B cell (primary cell): ENCODE measurements around the gene LIG1. TPM values are rescaled to one million over a fixed set of nuclear protein-coding genes. Genes with fewer than 3 reads are reported as not detected.
A peak's percentile ranks its signal among the peaks of the same experiment; 100 is the strongest.

Source experiments
- ATAC-seq: fragments of 200-7000 bp; cut with Tn5 transposase; one replicate; pipeline ENCODE4 v1.10.0; 2021; ENCODE audit warnings: low read depth, mild to moderate bottlenecking, moderate number of reproducible peaks, moderate library complexity
- CTCF ChIA-PET: fragments of 350-600 bp; sonication (Branson Sonifier 250); formaldehyde crosslinking; loops from one replicate; lab custom pipeline; 2021; ENCODE audit warnings: antibody characterized with exemption, inconsistent platforms; lab: Charles Lee
- POLR2A ChIA-PET: fragments of 350-600 bp; sonication (Branson Sonifier 250); formaldehyde crosslinking; loops from one replicate; lab custom pipeline; 2021; ENCODE audit warnings: antibody characterized with exemption; lab: Charles Lee
- DNase-seq: peaks from one replicate; pipeline ENCODE4 v3.0.0; 2013
- H2AFZ ChIP-seq: 2 replicates; pipeline ENCODE4 v1.6.1; 2012; ENCODE audit warnings: mild to moderate bottlenecking, low read depth, low read length; ENCODE audit not compliant: insufficient read depth, poor library complexity, severe bottlenecking
- H3K27ac ChIP-seq, 2 donors: 1 replicate in 1 of 2; 2 replicates in 1 of 2; pipeline ENCODE4 v1.5.1; 2012 to 2013; ENCODE audit warnings: low read length in 2 of 2, mild to moderate bottlenecking in 2 of 2, moderate library complexity in 1 of 2
- H3K27me3 ChIP-seq, 4 experiments: fragments of 200-600 bp in 1 of 4; sonication (generic) in 1 of 4; replicated peaks in 1 of 4; 1 replicate in 2 of 4; 2 replicates in 2 of 4; pipeline versions ENCODE4 v1.6.1 to v1.7.0; 2013 to 2016; ENCODE audit warnings: low read length in 3 of 4, mild to moderate bottlenecking in 2 of 4, mixed read lengths in 1 of 4, moderate library complexity in 1 of 4; ENCODE audit not compliant: insufficient read depth in 4 of 4, control insufficient read depth in 3 of 4; ENCODE audit errors: control extremely low read depth in 1 of 4
- H3K36me3 ChIP-seq, 2 experiments: replicated peaks in 1 of 2; 1 replicate in 1 of 2; 2 replicates in 1 of 2; pipeline versions ENCODE4 v1.6.1 to v1.7.1; 2013; ENCODE audit warnings: low read length in 1 of 2; ENCODE audit not compliant: insufficient read depth in 2 of 2, control insufficient read depth in 1 of 2; ENCODE audit errors: control extremely low read depth in 1 of 2, extremely low read depth in 1 of 2
- H3K4me1 ChIP-seq, 2 donors: fragments of 200-600 bp in 1 of 2; sonication (generic) in 1 of 2; 1 replicate in 1 of 2; 2 replicates in 1 of 2; pipeline versions ENCODE4 v1.5.1 to v1.6.1; 2013 to 2017; ENCODE audit warnings: low read length in 2 of 2; ENCODE audit not compliant: control insufficient read depth in 2 of 2, insufficient read depth in 2 of 2
- H3K4me2 ChIP-seq: replicated peaks from 2 replicates; pipeline ENCODE3; 2012; ENCODE audit warnings: mild to moderate bottlenecking, low read depth, low read length; ENCODE audit not compliant: poor library complexity, severe bottlenecking
- H3K4me3 ChIP-seq, 5 experiments: fragments of 200-600 bp in 1 of 5; sonication (generic) in 1 of 5; 1 replicate in 3 of 5; 2 replicates in 2 of 5; pipeline versions ENCODE4 v1.5.1 to v1.7.0; 2011 to 2016; ENCODE audit warnings: low read length in 4 of 5, mild to moderate bottlenecking in 4 of 5, low read depth in 2 of 5, control low read depth in 1 of 5, moderate library complexity in 1 of 5; ENCODE audit not compliant: insufficient read depth in 1 of 5; ENCODE audit errors: control extremely low read depth in 1 of 5, extremely low read depth in 1 of 5
- H3K79me2 ChIP-seq: fragments of 200-600 bp; sonication (generic); one replicate; pipeline ENCODE4 v1.6.0; 2016; ENCODE audit warnings: low read length; ENCODE audit not compliant: control insufficient read depth, insufficient read depth
- H3K9ac ChIP-seq: fragments of 200-600 bp; sonication (generic); 2 replicates; pipeline ENCODE4 v1.6.1; 2017; ENCODE audit warnings: mild to moderate bottlenecking, low read length, moderate library complexity
- H3K9me3 ChIP-seq, 3 donors: one replicate each; pipeline versions ENCODE4 v1.6.1 to v1.7.1; 2013; ENCODE audit warnings: low read length in 2 of 3; ENCODE audit not compliant: control insufficient read depth in 2 of 3, insufficient read depth in 1 of 3; ENCODE audit errors: control extremely low read depth in 1 of 3
- H4K20me1 ChIP-seq: 2 replicates; pipeline ENCODE4 v1.6.0; 2012; ENCODE audit warnings: mild to moderate bottlenecking, low read length; ENCODE audit not compliant: insufficient read depth, control insufficient read depth, poor library complexity, severe bottlenecking
- H3K27ac Mint-ChIP-seq: one replicate; pipeline ENCODE4 v1.8.0; 2021; ENCODE audit warnings: mixed read lengths
- H3K27me3 Mint-ChIP-seq: one replicate; pipeline ENCODE4 v1.8.0; 2021; ENCODE audit warnings: mixed read lengths
- H3K4me1 Mint-ChIP-seq: one replicate; pipeline ENCODE4 v1.8.0; 2021; ENCODE audit warnings: mixed read lengths
- H3K4me3 Mint-ChIP-seq: one replicate; pipeline ENCODE4 v1.8.0; 2021; ENCODE audit warnings: mixed read lengths
- H3K9me3 Mint-ChIP-seq: one replicate; pipeline ENCODE4 v1.8.0; 2022; ENCODE audit warnings: mixed read lengths; ENCODE audit not compliant: insufficient read depth
- EZH2 ChIP-seq: IDR thresholded peaks from 2 replicates; pipeline ENCODE4 v1.6.1; 2012; ENCODE audit warnings: borderline replicate concordance, low read depth, mild to moderate bottlenecking, moderate library complexity, low read length; ENCODE audit not compliant: insufficient read depth, poor library complexity, severe bottlenecking
- WGBS: methylation state at CpG from one replicate; pipeline ENCODE4 v1.1.5; 2013; ENCODE audit warnings: missing lambda C conversion rate; ENCODE audit not compliant: insufficient coverage; 5-methylcytosine and 5-hydroxymethylcytosine counted together
- intact Hi-C: fragments of 100-400 bp; cut with micrococcal nuclease; formaldehyde crosslinking; loops from one replicate; pipeline ENCODE4 v1.10.0; 2022
- polyA plus RNA-seq: library from polyadenylated mRNA; depleted of rRNA; stranded (reverse); fragments of >200 nt; gene quantifications from 2 replicates; pipeline ENCODE4 v1.2.3, GENCODE V29; 2012
- total RNA-seq, 2 donors: library from RNA; stranded (reverse); fragments of 120-200 nt in 1 of 2; gene quantifications; 1 replicate in 1 of 2; 2 replicates in 1 of 2; pipeline versions ENCODE4 v1.2.3 to v1.2.4, GENCODE V29; 2013 to 2022
- TF ChIP-seq, protein P1 (sequence below): fragments of 200-600 bp; IDR thresholded peaks from one replicate; pipeline ENCODE4 v1.8.0; 2022; ENCODE audit warnings: antibody characterized with exemption, mild to moderate bottlenecking

The LIG1 gene
- total and polyA plus RNA-seq, 2 donors (not counting 1 experiment from before 2014, with no cell fraction given): 97.5 to 111 TPM

GRCh38 chr19:48120505-48120904, 49.6 kb downstream of the LIG1 start:
- ATAC-seq: no peak
- no peak for TF ChIP-seq EZH2
- TF ChIP-seq, protein P1, sequence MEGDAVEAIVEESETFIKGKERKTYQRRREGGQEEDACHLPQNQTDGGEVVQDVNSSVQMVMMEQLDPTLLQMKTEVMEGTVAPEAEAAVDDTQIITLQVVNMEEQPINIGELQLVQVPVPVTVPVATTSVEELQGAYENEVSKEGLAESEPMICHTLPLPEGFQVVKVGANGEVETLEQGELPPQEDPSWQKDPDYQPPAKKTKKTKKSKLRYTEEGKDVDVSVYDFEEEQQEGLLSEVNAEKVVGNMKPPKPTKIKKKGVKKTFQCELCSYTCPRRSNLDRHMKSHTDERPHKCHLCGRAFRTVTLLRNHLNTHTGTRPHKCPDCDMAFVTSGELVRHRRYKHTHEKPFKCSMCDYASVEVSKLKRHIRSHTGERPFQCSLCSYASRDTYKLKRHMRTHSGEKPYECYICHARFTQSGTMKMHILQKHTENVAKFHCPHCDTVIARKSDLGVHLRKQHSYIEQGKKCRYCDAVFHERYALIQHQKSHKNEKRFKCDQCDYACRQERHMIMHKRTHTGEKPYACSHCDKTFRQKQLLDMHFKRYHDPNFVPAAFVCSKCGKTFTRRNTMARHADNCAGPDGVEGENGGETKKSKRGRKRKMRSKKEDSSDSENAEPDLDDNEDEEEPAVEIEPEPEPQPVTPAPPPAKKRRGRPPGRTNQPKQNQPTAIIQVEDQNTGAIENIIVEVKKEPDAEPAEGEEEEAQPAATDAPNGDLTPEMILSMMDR: no peak
- Mint-ChIP-seq H3K27me3 (no peaks in the 10 kb centered on the region), H3K4me3 (no peak overlapping the region), H3K27ac (no peak overlapping the region), H3K4me1 (peaks cover 20% of the 10 kb centered on the region), H3K9me3 (no peaks in the 10 kb centered on the region)
- Histone ChIP-seq H3K27me3 (no peaks in the 10 kb centered on the region), H3K9me3 (peaks cover 0 to 12% (median 0%) of the 10 kb centered on the region in 3 donors), H3K27ac (no peak overlapping the region), H3K36me3 (peaks cover 0 to 14% of the 10 kb centered on the region in 2 experiments), H3K9ac (no peak overlapping the region), H3K4me2 (no peak overlapping the region), H4K20me1 (no peaks in the 10 kb centered on the region), H3K4me3 (no peak overlapping the region), H3K4me1 (peaks cover 15 to 20% of the 10 kb centered on the region in 2 donors), H3K79me2 (no peaks in the 10 kb centered on the region), H2AFZ (no peak overlapping the region)
- intact Hi-C loops: no loop called here
- WGBS: no CpG with 5 or more reads among the region's 2 CpGs
- ChIA-PET CTCF (interaction anchor here (1.2 kb wide), 1 partner anchor 18 kb away, joined by 4 read pairs; no protein-coding TSS in a partner anchor), POLR2A (no interaction called here)
- no peak for DNase-seq

GRCh38 chr19:48118131-48118517, 52.0 kb downstream of the LIG1 start:
- intact Hi-C loops: no loop called here
- no peaks in the 10 kb centered on the region for H3K79me2 ChIP-seq
- H3K27ac ChIP-seq: peak overlapping the region in 1 of 2 donors; percentile 64
- peaks cover 20% of the 10 kb centered on the region for H3K4me1 Mint-ChIP-seq
- no peaks in the 10 kb centered on the region for H3K27me3 ChIP-seq
- H3K9ac ChIP-seq: no peak overlapping the region
- H3K27ac Mint-ChIP-seq: peak overlapping the region; percentile 65
- ChIA-PET CTCF (interaction anchor here (0.9 kb wide), 1 partner anchor 173 kb away, joined by 3 read pairs; no protein-coding TSS in a partner anchor), POLR2A (interaction anchor here (0.7 kb wide), 1 partner anchor 86 kb away, joined by 7 read pairs; no protein-coding TSS in a partner anchor)
- WGBS: 90% methylated on average over 11 of the region's 11 CpGs
- H3K4me1 ChIP-seq: peaks cover 15 to 20% of the 10 kb centered on the region in 2 donors
- H3K9me3 ChIP-seq: peaks cover 0 to 12% (median 0%) of the 10 kb centered on the region in 3 donors
- H3K4me3 ChIP-seq: no peak overlapping the region
- no peaks in the 10 kb centered on the region for H3K9me3 Mint-ChIP-seq
- H3K27me3 Mint-ChIP-seq: no peaks in the 10 kb centered on the region
- no peak overlapping the region for H3K4me3 Mint-ChIP-seq
- TF ChIP-seq, protein P1: no peak
- no peak for TF ChIP-seq EZH2
- H3K36me3 ChIP-seq: peaks cover 0 to 16% of the 10 kb centered on the region in 2 experiments
- H4K20me1 ChIP-seq: no peaks in the 10 kb centered on the region
- H3K4me2 ChIP-seq: peak overlapping the region; percentile 42
- DNase-seq (no peak), ATAC-seq (no peak)
- peak overlapping the region; percentile 2 for H2AFZ ChIP-seq
